Adrenal gland (tissue), 12 donors: Measurements from ENCODE around the gene MVB12B. TPM values are rescaled to one million over a fixed set of nuclear protein-coding genes. Genes with fewer than 3 reads are reported as not detected.

Source experiments
- DNase-seq, 7 donors: peaks; one replicate each; pipeline ENCODE4 v3.0.0-alpha.2; 2019 to 2020
- H3K27ac ChIP-seq, 5 donors: fragments of 200-600 bp; sonication (generic) in 4 of 5; 1 replicate in 3 of 5; 2 replicates in 2 of 5; pipeline versions ENCODE4 v1.5.1 to v1.8.0; 2016 to 2020; ENCODE audit warnings: mild to moderate bottlenecking in 1 of 5
- H3K27me3 ChIP-seq: fragments of 200-600 bp; 2 replicates; pipeline ENCODE4 v1.8.0; 2021
- H3K36me3 ChIP-seq, 2 donors: fragments of 200-600 bp; replicated peaks in 1 of 2; 1 replicate in 1 of 2; 2 replicates in 1 of 2; pipeline versions ENCODE4 v1.5.1 to v1.8.0; 2018 to 2022
- H3K4me1 ChIP-seq, 2 donors: fragments of 200-600 bp; replicated peaks in 1 of 2; 1 replicate in 1 of 2; 2 replicates in 1 of 2; pipeline versions ENCODE4 v1.5.1 to v1.8.0; 2018 to 2021
- H3K4me3 ChIP-seq, 4 donors: fragments of 200-600 bp; sonication (generic) in 3 of 4; one replicate each; pipeline ENCODE4 v1.5.1; 2016 to 2018
- H3K9me3 ChIP-seq, 3 donors: fragments of 200-600 bp; sonication (generic) in 1 of 3; replicated peaks in 1 of 3; 1 replicate in 2 of 3; 2 replicates in 1 of 3; pipeline versions ENCODE4 v1.5.1 to v1.8.0; 2016 to 2021
- CTCF ChIP-seq, 6 experiments: fragments of 450-650 bp in 4 of 6; fragments of 200-600 bp in 2 of 6; sonication (generic) in 1 of 6; IDR thresholded peaks; 1 replicate in 5 of 6; 2 replicates in 1 of 6; pipeline versions ENCODE4 v1.5.1 to v1.8.0; 2016 to 2021; ENCODE audit warnings: antibody characterized with exemption in 6 of 6, mild to moderate bottlenecking in 2 of 6, moderate library complexity in 1 of 6
- POLR2A ChIP-seq, 2 donors: fragments of 450-650 bp; IDR thresholded peaks; one replicate each; pipeline ENCODE4 v1.6.1; 2017; ENCODE audit warnings: antibody characterized with exemption in 2 of 2, mild to moderate bottlenecking in 2 of 2, moderate library complexity in 1 of 2
- WGBS, 4 donors: extraction: QIAGEN DNeasy Blood & Tissue Kit in 2 of 4; methylation state at CpG; one replicate each; pipeline versions ENCODE4 v1.1.5 to v1.1.7; 2013 to 2017; 5-methylcytosine and 5-hydroxymethylcytosine counted together
- intact Hi-C, 2 donors: fragments of 100-400 bp; cut with DNase I; formaldehyde crosslinking; loops; one replicate each; pipeline versions ENCODE4 v1.14.1 to v1.15.0; 2022 to 2023
- polyA plus RNA-seq, 3 donors: library from polyadenylated mRNA; stranded (reverse); fragments of 200-250 nt in 2 of 3; fragments of 350-450 nt in 1 of 3; fragmentation: Illumina TruSeq in 1 of 3; extraction: RNeasy Lipid Tissue Mini Kit (QIAGEN cat#74804) in 1 of 3; gene quantifications; one replicate each; pipeline ENCODE4 v1.2.3, GENCODE V29; 2013 to 2014
- total RNA-seq, 9 donors: library from RNA; depleted of rRNA in 4 of 9; stranded (reverse); fragments of >200 nt in 4 of 9; fragments of 120-200 nt in 1 of 9; fragmentation: NEBNext Ultra II Directional in 1 of 9; extraction: Animal tissue kit (Norgen Biotek cat#: 25700) in 1 of 9; gene quantifications; one replicate each; pipeline versions ENCODE4 v1.1.0 to v1.2.4, GENCODE V29; 2013 to 2023
- donor health status: healthy with polysubstance abuse.
- donor health status: Bipolar disorder and iron deficiency.
- donor health status: DM: yes; HTN: yes; CAD: no.
- donor health status: DM: no; HTN: no; CAD: no.
- donor health status: DM: no; HTN: no; CAD: no.
- donor health status: DM: yes; HTN: yes; CAD: no.

MVB12B gene
- total and polyA plus RNA-seq, 12 donors, result 3.7 to 20.5 (median 12.8) TPM

DNA sequence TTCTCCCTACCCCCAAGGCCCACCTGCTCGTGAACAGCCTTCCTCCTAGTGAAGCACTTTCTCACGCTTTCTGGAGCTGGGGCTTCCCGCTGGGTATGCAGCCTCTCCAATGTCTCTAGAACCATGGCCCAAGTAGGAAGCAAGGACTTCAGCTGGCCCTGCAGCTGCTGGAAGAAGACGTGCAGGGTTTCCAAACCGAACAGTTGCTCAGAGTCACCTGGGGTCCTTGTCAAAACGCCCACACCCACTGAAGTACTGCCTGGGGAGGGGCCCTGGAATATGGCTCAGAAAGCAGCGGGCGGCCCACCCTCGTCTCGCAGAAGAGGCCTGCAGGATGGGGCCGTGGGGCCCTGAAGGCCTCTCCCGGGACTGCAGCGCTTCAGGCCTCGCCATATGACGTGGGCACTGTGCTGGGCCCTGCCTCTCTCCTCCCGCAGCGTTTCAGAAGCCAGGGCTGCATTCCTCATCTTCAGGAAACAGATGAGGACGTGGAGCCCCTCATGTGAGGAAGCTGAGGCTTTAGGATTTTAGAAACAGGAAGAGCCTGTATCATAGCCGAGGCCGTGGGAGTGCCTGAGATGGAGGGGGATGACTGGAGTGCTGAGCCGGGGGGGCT, 171.1 kb downstream of the MVB12B start:
- Histone ChIP-seq H3K36me3 (no peaks in the 10 kb centered on the region), H3K4me1 (peaks cover 0 to 16% of the 10 kb centered on the region in 2 donors), H3K9me3 (no peaks in the 10 kb centered on the region), H3K4me3 (no peak overlapping the region), H3K27ac (no peak overlapping the region), H3K27me3 (no peaks in the 10 kb centered on the region)
- TF ChIP-seq POLR2A (IDR thresholded peaks at IDR 0.05) (no peak), CTCF (IDR thresholded peaks at IDR 0.05) (no peak)
- 82 to 89% (median 86%) methylated on average over 10 to 21 of the region's 21 CpGs for whole genome bisulfite sequencing, 4 donors
- intact Hi-C loops, result loop anchor here (10.0 kb wide), 2 partner anchors 93 to 203 kb away; no protein-coding TSS in a partner anchor
- no peak for DNase-seq

- Histone ChIP-seq H3K27me3 (no peaks in the 10 kb centered on the region), H3K36me3 (peaks cover 0 to 1% of the 10 kb centered on the region in 2 donors), H3K4me1 (peaks cover 0 to 16% of the 10 kb centered on the region in 2 donors), H3K4me3 (no peak overlapping the region), H3K9me3 (no peaks in the 10 kb centered on the region), H3K27ac (no peak overlapping the region)
- DNase-seq, result no peak
- no peak for TF ChIP-seq CTCF (IDR thresholded peaks at IDR 0.05)
- TF ChIP-seq POLR2A (IDR thresholded peaks at IDR 0.05), result no peak
- intact Hi-C loops, result loop anchor here (10.0 kb wide), 2 partner anchors 94 to 204 kb away; no protein-coding TSS in a partner anchor
- 75 to 85% (median 78%) methylated on average over 7 to 8 of the region's 8 CpGs for WGBS, 4 donors
Observed at GRCh38 chr9:126498331-126498730, 171.7 kb downstream of the MVB12B start.

GRCh38 chr9:126499005-126499910, 172.6 kb downstream of the MVB12B start:
- H3K9me3 ChIP-seq, result no peaks in the 10 kb centered on the region
- H3K4me3 ChIP-seq, result peak overlapping the region in 1 of 4 donors; percentile 45
- H3K27ac ChIP-seq, result peak overlapping the region in 1 of 5 donors; percentile 15
- H3K27me3 ChIP-seq, result no peaks in the 10 kb centered on the region
- WGBS, 4 donors, result 4 to 8% (median 4%) methylated on average over 29 to 46 of the region's 46 CpGs
- peak in 2 of 7 donors; percentile 36 to 39 for DNase-seq
- H3K36me3 ChIP-seq, result peaks cover 0 to 11% of the 10 kb centered on the region in 2 donors
- peak; percentile 73 to 100 (median 91) for TF ChIP-seq CTCF (IDR thresholded peaks at IDR 0.05)
- no peak for TF ChIP-seq POLR2A (IDR thresholded peaks at IDR 0.05)
- H3K4me1 ChIP-seq, result peaks cover 0 to 16% of the 10 kb centered on the region in 2 donors
- intact Hi-C loops, result loop anchor here (10.0 kb wide), 2 partner anchors 94 to 204 kb away; no protein-coding TSS in a partner anchor
